Ishikawa (cell line): ENCODE data around the gene POLG.

ENCODE experiments used
- CEBPB ChIP-seq: IDR thresholded peaks from 2 replicates; pipeline ENCODE4 v1.6.1; 2012
- CREB1 ChIP-seq: IDR thresholded peaks from 2 replicates; pipeline ENCODE4 v1.6.1; 2012; ENCODE audit warnings: low read depth
- EGR1 ChIP-seq: IDR thresholded peaks from 2 replicates; pipeline ENCODE4 v1.6.1; 2012
- EP300 ChIP-seq: IDR thresholded peaks from 2 replicates; pipeline ENCODE4 v1.6.1; 2012; ENCODE audit warnings: borderline replicate concordance
- FOXM1 ChIP-seq: IDR thresholded peaks from 2 replicates; pipeline ENCODE4 v1.6.1; 2012; ENCODE audit warnings: low read depth, borderline replicate concordance
- RAD21 ChIP-seq: IDR thresholded peaks from 2 replicates; pipeline ENCODE4 v1.6.1; 2012; ENCODE audit warnings: low read depth
- TAF1 ChIP-seq: IDR thresholded peaks from 2 replicates; pipeline ENCODE4 v1.6.1; 2012; ENCODE audit warnings: low read depth, mild to moderate bottlenecking
- TEAD4 ChIP-seq: IDR thresholded peaks from 2 replicates; pipeline ENCODE4 v1.6.1; 2012
- YY1 ChIP-seq: IDR thresholded peaks from 2 replicates; pipeline ENCODE4 v1.6.1; 2012; ENCODE audit warnings: low read depth
- ZBTB7A ChIP-seq: IDR thresholded peaks from 2 replicates; pipeline ENCODE4 v1.6.1; 2012; ENCODE audit warnings: low read depth
- TF ChIP-seq, protein P1 (sequence below): IDR thresholded peaks from 2 replicates; pipeline ENCODE4 v1.6.1; 2012; ENCODE audit warnings: low read depth, mild to moderate bottlenecking
- TF ChIP-seq, protein P2 (sequence below): IDR thresholded peaks from 2 replicates; pipeline ENCODE4 v1.6.1; 2012
- TF ChIP-seq, protein P3 (sequence below): IDR thresholded peaks from 2 replicates; pipeline ENCODE4 v1.6.1; 2012

DNA sequence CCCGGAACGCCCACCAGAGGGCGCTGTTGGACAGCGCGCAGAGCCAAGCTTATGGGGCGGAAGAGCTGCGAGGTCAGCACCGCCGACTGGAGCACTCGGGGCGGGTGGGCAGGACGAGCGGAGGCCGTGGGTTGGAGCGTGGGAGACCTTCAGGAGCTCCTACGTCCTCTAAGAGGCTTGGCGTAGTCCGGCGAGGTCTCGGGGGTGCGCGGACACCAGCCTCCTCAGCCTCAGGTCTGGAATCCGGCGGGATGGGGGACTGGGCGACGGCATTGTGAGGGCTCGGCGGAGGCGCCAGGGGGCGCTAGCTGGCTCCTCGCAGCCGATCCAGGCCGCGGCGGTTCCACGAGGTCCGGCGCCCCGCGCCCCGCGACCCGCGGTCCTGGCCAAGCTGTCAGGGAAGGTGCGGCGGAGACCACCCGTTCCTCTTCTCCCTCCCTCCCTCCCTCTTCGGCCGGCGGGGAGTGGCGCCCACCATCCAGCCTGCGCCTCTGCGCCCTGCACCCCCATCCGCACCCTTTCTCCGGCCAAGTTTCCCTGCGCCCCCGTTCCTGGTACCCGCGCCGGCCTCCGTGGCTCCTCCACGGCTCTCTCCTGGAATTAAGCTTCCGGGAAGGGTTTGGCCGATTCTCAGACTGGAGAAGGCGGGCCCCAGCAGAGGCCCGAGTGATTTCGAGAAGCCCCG, 24.3 kb upstream of the POLG start:
- TF ChIP-seq, protein P1, sequence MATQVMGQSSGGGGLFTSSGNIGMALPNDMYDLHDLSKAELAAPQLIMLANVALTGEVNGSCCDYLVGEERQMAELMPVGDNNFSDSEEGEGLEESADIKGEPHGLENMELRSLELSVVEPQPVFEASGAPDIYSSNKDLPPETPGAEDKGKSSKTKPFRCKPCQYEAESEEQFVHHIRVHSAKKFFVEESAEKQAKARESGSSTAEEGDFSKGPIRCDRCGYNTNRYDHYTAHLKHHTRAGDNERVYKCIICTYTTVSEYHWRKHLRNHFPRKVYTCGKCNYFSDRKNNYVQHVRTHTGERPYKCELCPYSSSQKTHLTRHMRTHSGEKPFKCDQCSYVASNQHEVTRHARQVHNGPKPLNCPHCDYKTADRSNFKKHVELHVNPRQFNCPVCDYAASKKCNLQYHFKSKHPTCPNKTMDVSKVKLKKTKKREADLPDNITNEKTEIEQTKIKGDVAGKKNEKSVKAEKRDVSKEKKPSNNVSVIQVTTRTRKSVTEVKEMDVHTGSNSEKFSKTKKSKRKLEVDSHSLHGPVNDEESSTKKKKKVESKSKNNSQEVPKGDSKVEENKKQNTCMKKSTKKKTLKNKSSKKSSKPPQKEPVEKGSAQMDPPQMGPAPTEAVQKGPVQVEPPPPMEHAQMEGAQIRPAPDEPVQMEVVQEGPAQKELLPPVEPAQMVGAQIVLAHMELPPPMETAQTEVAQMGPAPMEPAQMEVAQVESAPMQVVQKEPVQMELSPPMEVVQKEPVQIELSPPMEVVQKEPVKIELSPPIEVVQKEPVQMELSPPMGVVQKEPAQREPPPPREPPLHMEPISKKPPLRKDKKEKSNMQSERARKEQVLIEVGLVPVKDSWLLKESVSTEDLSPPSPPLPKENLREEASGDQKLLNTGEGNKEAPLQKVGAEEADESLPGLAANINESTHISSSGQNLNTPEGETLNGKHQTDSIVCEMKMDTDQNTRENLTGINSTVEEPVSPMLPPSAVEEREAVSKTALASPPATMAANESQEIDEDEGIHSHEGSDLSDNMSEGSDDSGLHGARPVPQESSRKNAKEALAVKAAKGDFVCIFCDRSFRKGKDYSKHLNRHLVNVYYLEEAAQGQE: peak; percentile 47
- TF ChIP-seq CREB1 (no peak), CEBPB (no peak), YY1 (no peak), EP300 (no peak), EGR1 (no peak), TAF1 (no peak), RAD21 (peak; percentile 93), TEAD4 (no peak), ZBTB7A (no peak), FOXM1 (no peak)
- TF ChIP-seq, protein P2, sequence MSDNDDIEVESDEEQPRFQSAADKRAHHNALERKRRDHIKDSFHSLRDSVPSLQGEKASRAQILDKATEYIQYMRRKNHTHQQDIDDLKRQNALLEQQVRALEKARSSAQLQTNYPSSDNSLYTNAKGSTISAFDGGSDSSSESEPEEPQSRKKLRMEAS: peak; percentile 68; the same call in 1 of the 2 replicates
- TF ChIP-seq, protein P3, sequence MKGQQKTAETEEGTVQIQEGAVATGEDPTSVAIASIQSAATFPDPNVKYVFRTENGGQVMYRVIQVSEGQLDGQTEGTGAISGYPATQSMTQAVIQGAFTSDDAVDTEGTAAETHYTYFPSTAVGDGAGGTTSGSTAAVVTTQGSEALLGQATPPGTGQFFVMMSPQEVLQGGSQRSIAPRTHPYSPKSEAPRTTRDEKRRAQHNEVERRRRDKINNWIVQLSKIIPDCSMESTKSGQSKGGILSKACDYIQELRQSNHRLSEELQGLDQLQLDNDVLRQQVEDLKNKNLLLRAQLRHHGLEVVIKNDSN: no peak
